GM18951 (cell line): Measurements from ENCODE around the gene RBPJ.
A peak's percentile ranks its signal among the peaks of the same experiment; 100 is the strongest.

Source experiments
- POLR2A ChIP-seq: IDR thresholded peaks from 4 replicates; pipeline ENCODE4 v1.6.1; 2011; ENCODE audit warnings: mild to moderate bottlenecking; ENCODE audit not compliant: insufficient read length, insufficient read depth; ENCODE audit errors: extremely low read depth
- in situ Hi-C: fragments of 300-500 bp; cut with MboI; formaldehyde crosslinking; loops from one replicate; pipeline ENCODE4 v1.12.0; 2022; ENCODE audit warnings: low sequenced_read_pairs, mixed read lengths, inconsistent platforms; ENCODE audit not compliant: unreplicated experiment

Gene RBPJ

GRCh38 chr4:26320538-26321372 lies at the start of gene RBPJ:
Gene RBPJ (plus strand): TSS chr4:26321014. CDS start chr4:26321029, 15 bp downstream.
- TF ChIP-seq POLR2A, result peak; percentile 60
- in situ Hi-C loops, result loop anchor here (10.0 kb wide), 1 partner anchor 246 kb away; no protein-coding TSS in a partner anchor

GRCh38 chr4:26271703-26272102 lies 49.1 kb upstream of the RBPJ start:
- TF ChIP-seq POLR2A, result no peak
- in situ Hi-C loops, result no loop called here

DNA sequence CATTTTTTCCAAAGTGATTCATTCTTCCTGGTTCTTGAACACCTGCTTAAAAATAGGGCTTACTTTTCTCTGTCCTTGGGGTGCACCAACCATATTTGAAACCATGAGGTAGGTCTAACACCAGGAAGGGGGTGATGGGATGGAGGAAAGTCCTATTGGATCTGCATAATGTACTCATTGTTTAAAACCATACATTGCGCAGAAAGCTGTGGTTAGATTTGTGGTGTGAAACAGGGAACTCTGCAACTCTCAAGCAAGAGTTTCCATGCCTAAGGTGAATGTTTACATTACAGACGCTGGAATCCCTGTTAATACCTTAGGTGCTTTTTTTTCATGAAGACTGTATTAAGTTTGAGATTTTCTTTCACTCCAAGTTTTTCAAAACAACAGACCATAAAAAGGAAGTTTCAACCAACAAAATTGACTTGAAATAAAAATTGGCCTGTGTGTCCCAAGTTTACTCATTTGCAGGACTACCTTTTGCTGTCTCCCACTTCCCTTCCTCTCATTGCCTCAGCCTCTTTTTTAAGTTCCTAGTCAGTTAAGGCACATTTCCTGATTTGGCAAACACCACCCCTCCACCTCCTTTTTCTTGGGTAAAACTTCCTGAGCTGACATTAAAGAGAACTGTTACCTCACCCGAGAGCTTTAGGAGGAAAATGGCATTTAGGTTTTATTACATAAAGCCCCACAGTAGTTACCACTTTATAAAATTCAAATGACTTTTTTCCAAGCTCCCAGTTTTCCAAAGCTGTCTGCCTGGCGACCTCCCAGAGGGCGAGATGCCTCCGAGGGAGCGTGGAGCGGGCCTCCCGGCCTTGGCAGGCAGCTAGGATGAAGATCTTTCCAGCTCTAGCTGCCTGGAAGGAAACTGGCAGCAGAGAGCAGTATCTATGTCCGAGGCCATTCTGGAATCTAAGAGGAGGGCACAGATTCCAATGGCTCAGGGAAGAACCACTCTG lies 47.9 kb upstream of the RBPJ start:
- in situ Hi-C loops, result no loop called here
- TF ChIP-seq POLR2A, result no peak

DNA sequence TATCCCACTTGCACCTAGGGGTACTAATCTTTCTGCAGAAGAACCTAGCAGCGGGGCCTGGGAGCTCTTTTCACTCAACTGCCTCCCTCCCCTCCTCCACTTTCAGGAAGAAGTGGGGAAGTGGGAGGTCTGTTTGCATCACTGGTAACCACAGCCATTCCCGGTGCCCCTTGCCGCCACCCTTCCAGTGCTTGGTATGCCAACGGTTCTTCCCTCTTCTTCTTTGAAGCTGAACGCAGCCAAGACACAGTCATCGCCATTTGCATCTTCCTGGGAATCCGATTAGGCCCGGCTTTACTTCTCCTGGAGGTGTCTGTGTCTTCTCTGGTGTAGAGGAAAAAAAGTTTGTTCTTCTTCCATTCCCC lies 47.2 kb upstream of the RBPJ start:
- TF ChIP-seq POLR2A, result no peak
- in situ Hi-C loops, result no loop called here

DNA sequence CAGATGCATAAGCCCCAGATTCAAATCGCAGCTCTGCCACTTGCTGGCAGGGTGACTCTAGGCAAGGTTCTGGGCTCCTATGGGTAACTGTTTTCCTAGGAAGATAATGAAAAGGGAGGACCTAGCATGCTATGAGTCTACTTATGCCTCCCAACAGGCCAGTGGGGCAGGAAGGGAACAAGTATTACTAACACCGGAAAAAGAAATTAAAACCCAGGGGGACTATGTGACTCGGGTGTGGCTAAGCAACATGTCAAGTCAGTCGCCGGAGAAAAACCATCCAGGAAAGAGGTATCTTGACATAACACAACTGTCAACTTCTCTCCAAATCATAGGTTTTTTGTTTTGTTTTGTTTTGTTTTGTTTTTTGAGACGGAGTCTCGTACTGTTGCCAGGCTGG lies 45.5 kb upstream of the RBPJ start:
- in situ Hi-C loops, result no loop called here
- TF ChIP-seq POLR2A, result no peak

DNA sequence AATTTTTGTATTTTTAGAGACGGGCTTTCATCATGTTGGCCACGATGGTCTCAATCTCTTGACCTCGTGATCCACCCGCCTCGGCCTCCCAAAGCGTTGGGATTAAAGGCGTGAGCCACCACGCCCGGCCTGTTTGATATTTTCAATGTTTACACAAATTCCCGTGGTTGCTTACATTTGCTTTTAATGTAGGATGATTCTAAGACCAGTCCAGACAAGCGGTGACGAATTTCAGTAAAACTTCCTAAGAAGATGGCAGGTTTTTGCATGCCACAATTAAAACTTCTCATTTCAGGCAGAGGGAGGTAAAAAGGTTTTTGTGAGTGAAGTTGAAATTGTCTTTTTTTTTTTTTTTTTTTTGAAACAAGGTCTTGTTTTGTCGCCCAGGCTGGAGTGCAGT lies 41.4 kb upstream of the RBPJ start:
- in situ Hi-C loops, result no loop called here
- no peak for TF ChIP-seq POLR2A

- in situ Hi-C loops, result no loop called here
- no peak for TF ChIP-seq POLR2A
Observed at GRCh38 chr4:26281881-26282280, 38.9 kb upstream of the RBPJ start.

- in situ Hi-C loops, result no loop called here
- TF ChIP-seq POLR2A, result no peak
Observed at GRCh38 chr4:26284536-26284935, 36.3 kb upstream of the RBPJ start.

GRCh38 chr4:26285272-26285671 lies 35.5 kb upstream of the RBPJ start:
- in situ Hi-C loops, result no loop called here
- TF ChIP-seq POLR2A, result no peak

GRCh38 chr4:26287756-26288155 lies 33.1 kb upstream of the RBPJ start:
- in situ Hi-C loops, result no loop called here
- no peak for TF ChIP-seq POLR2A

DNA sequence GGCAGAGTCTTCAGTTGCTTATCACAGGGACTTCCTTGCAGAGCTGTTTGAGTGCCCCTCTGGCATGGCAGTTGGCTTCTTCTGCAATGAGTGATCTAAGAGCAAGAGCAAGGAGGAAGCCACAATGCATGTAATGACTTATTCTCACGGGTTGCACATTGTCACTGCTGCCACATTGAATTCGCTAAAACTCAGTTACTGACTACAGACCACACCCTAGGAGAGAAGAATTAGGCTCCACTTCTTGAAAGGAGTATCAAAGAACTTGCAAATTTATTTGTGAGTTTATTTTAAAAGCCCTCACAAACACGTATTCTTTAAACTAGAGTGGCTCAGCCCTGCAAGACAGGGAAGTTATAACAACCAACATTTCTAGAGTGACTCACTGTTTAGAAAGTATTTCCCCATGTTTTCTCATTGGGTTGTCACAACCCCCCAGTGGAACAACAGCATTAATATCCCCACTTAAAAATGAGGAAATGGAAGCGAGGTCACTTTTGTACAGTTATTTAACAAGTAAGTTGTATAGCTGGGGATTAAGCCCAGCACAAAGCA lies 32.4 kb upstream of the RBPJ start:
- in situ Hi-C loops, result no loop called here
- no peak for TF ChIP-seq POLR2A

DNA sequence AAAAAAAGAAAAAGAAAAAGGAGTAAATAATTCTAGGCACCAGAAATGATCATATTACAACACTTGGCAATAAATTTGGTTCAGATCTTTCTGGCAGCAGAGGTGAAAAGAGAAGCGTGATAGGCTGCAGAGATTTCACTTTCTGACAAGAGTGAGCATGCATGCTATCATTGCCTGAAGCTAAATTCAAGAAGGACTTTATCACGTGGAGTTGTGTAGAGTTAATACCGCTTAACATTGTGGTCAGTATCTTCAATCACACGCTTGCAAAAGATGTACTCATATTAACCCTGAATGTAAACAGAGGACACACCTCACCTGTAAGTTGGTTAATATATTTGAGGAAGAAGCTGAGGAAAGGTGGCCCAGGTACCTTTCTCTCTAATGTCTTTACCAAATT lies 31.4 kb upstream of the RBPJ start:
- in situ Hi-C loops, result no loop called here
- no peak for TF ChIP-seq POLR2A

- no peak for TF ChIP-seq POLR2A
- in situ Hi-C loops, result no loop called here
Observed at GRCh38 chr4:26290321-26290720, 30.5 kb upstream of the RBPJ start.
